Thymus (tissue), 11 donors: ENCODE data around the gene EIF3CL. TPM values are rescaled to one million over a fixed set of nuclear protein-coding genes. Genes with fewer than 3 reads are reported as not detected.
"Not testable (repeated sequence)": the region's sequence is repeated elsewhere in the genome, so short reads cannot be mapped to it uniquely, and the experiment has no call there.

Experiments
- DNase-seq, 9 donors: peaks; one replicate each; pipeline ENCODE4 v3.0.0-alpha.2; 2013; ENCODE audit warnings: low spot score in 9 of 9, low read depth in 6 of 9, missing footprints in 1 of 9
- H3K27ac ChIP-seq, 2 donors: one replicate each; pipeline ENCODE4 v1.5.1; 2013; ENCODE audit warnings: control low read depth in 1 of 2, low read depth in 1 of 2, low read length in 1 of 2, mild to moderate bottlenecking in 1 of 2, moderate library complexity in 1 of 2
- H3K27me3 ChIP-seq, 2 donors: one replicate each; pipeline ENCODE4 v1.5.1; 2013; ENCODE audit warnings: low read length in 1 of 2; ENCODE audit not compliant: control insufficient read depth in 2 of 2, insufficient read depth in 1 of 2
- H3K36me3 ChIP-seq, 2 donors: one replicate each; pipeline ENCODE4 v1.5.1; 2013; ENCODE audit warnings: low read length in 1 of 2, mild to moderate bottlenecking in 1 of 2, moderate library complexity in 1 of 2; ENCODE audit not compliant: control insufficient read depth in 2 of 2, insufficient read depth in 2 of 2
- H3K4me1 ChIP-seq, 2 donors: one replicate each; pipeline ENCODE4 v1.5.1; 2013; ENCODE audit warnings: low read length in 2 of 2; ENCODE audit not compliant: control insufficient read depth in 2 of 2, insufficient read depth in 2 of 2
- H3K4me3 ChIP-seq, 2 donors: one replicate each; pipeline ENCODE4 v1.5.1; 2013; ENCODE audit warnings: low read length in 2 of 2, control low read depth in 1 of 2, mild to moderate bottlenecking in 1 of 2
- H3K9me3 ChIP-seq, 2 donors: one replicate each; pipeline ENCODE4 v1.5.1; 2013; ENCODE audit warnings: low read length in 1 of 2, mild to moderate bottlenecking in 1 of 2; ENCODE audit not compliant: control insufficient read depth in 2 of 2, insufficient read depth in 1 of 2
- WGBS: extraction: QIAGEN DNeasy Blood & Tissue Kit; methylation state at CpG from one replicate; pipeline ENCODE4 v1.1.7; 2013; 5-methylcytosine and 5-hydroxymethylcytosine counted together
- polyA plus RNA-seq: library from polyadenylated mRNA; stranded (reverse); fragments of 200-250 nt; gene quantifications from one replicate; pipeline ENCODE4 v1.2.3, GENCODE V29; 2013
- total RNA-seq: library from RNA; stranded (reverse); fragments of 120-200 nt; gene quantifications from one replicate; pipeline ENCODE4 v1.2.4, GENCODE V29; 2013
- donor health status: healthy.

EIF3CL gene
- total and polyA plus RNA-seq, 2 donors = 42.4 to 58.2 TPM

GRCh38 chr16:28330981-28331380 lies 72.7 kb downstream of the EIF3CL start:
- WGBS = 91% methylated on average over 2 of the region's 2 CpGs
- not testable (repeated sequence) for H3K27ac ChIP-seq, DNase-seq

DNA sequence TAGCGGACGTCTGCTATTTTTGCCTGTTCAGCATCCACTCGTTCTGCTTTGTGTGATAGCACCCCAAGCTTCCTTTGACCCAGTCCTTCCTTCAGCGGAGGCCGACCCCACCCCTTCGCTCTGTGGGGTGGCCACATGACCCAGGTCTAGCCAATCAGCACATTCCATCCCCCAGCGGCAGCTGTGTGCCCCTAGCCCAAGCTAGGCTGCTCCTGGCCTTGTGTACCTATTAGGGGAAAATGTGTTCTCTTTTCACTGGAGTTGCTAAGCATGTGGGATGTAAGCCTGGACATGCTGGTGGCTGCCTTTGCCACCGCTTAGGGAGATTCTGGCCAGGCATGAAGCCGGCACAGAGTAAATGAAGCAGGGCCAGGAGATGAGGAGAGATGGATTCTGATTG lies 73.4 kb downstream of the EIF3CL start:
- not testable (repeated sequence) for H3K36me3 ChIP-seq, H3K4me1 ChIP-seq, H3K4me3 ChIP-seq, H3K27me3 ChIP-seq, H3K27ac ChIP-seq, H3K9me3 ChIP-seq
- 60% methylated on average over 9 of the region's 9 CpGs for WGBS
- DNase-seq = peak in 5 of 9 donors; percentile 43 to 81 (median 68)

More at GRCh38 chr16:28330981-28331380, 72.7 kb downstream of the EIF3CL start:
- H3K4me3 ChIP-seq, H3K27me3 ChIP-seq, H3K4me1 ChIP-seq, H3K36me3 ChIP-seq, H3K9me3 ChIP-seq: not testable (repeated sequence)

Other genes with a start within 250 kb of the EIF3CL start
- 67.9 TPM for gene XPO6, start 191.9 kb downstream of the EIF3CL start, total RNA-seq
- 161 TPM for gene XPO6, start 191.9 kb downstream of the EIF3CL start, polyA plus RNA-seq
- 2.0 TPM for gene SBK1, start 111.3 kb downstream of the EIF3CL start, total RNA-seq
- 5.2 TPM for gene SBK1, start 111.3 kb downstream of the EIF3CL start, polyA plus RNA-seq
- gene NPIPB6, start 40.3 kb downstream of the EIF3CL start, total RNA-seq = 0.66 TPM
- 2.6 TPM for gene NPIPB6, start 40.3 kb downstream of the EIF3CL start, polyA plus RNA-seq
- gene NPIPB7, start 68.5 kb upstream of the EIF3CL start, total RNA-seq = not detected
- 0.55 TPM for gene NPIPB7, start 68.5 kb upstream of the EIF3CL start, polyA plus RNA-seq
- 6.8 TPM for gene CLN3, start 88.2 kb upstream of the EIF3CL start, total RNA-seq
- 33.4 TPM for gene CLN3, start 88.2 kb upstream of the EIF3CL start, polyA plus RNA-seq
- gene APOBR, start 90.8 kb upstream of the EIF3CL start, total RNA-seq = 1.3 TPM
- 10.6 TPM for gene APOBR, start 90.8 kb upstream of the EIF3CL start, polyA plus RNA-seq
- 0.47 TPM for gene IL27, start 103.0 kb upstream of the EIF3CL start, total RNA-seq
- gene IL27, start 103.0 kb upstream of the EIF3CL start, polyA plus RNA-seq = 0.46 TPM
- gene NUPR1, start 135.1 kb upstream of the EIF3CL start, total RNA-seq = 29.6 TPM
- gene NUPR1, start 135.1 kb upstream of the EIF3CL start, polyA plus RNA-seq = 294 TPM
- gene SGF29, start 150.1 kb upstream of the EIF3CL start, total RNA-seq = 30.3 TPM
- 34.7 TPM for gene SGF29, start 150.1 kb upstream of the EIF3CL start, polyA plus RNA-seq
- 0.66 TPM for gene SULT1A2, start 193.2 kb upstream of the EIF3CL start, total RNA-seq
- gene SULT1A2, start 193.2 kb upstream of the EIF3CL start, polyA plus RNA-seq = 1.2 TPM
- 26.3 TPM for gene SULT1A1, start 206.2 kb upstream of the EIF3CL start, total RNA-seq
- gene SULT1A1, start 206.2 kb upstream of the EIF3CL start, polyA plus RNA-seq = 25.9 TPM
- gene NPIPB8, start 234.2 kb upstream of the EIF3CL start, total RNA-seq = 0.14 TPM
- not detected for gene NPIPB8, start 234.2 kb upstream of the EIF3CL start, polyA plus RNA-seq